Tibial nerve (tissue), 3 donors: ENCODE results near the gene LKAAEAR1.

ENCODE experiments used
- POLR2A ChIP-seq, 2 donors: fragments of 450-650 bp; IDR thresholded peaks; one replicate each; pipeline ENCODE4 v1.6.1; 2017; ENCODE audit warnings: antibody characterized with exemption in 2 of 2, mild to moderate bottlenecking in 2 of 2, moderate library complexity in 2 of 2
- TF ChIP-seq, protein P1 (sequence below), 5 experiments: fragments of 200-600 bp in 3 of 5; fragments of 450-650 bp in 2 of 5; sonication (generic) in 3 of 5; IDR thresholded peaks; one replicate each; pipeline ENCODE4 v1.5.1; 2016 to 2019; ENCODE audit warnings: antibody characterized with exemption in 5 of 5, mild to moderate bottlenecking in 3 of 5, moderate library complexity in 2 of 5

DNA sequence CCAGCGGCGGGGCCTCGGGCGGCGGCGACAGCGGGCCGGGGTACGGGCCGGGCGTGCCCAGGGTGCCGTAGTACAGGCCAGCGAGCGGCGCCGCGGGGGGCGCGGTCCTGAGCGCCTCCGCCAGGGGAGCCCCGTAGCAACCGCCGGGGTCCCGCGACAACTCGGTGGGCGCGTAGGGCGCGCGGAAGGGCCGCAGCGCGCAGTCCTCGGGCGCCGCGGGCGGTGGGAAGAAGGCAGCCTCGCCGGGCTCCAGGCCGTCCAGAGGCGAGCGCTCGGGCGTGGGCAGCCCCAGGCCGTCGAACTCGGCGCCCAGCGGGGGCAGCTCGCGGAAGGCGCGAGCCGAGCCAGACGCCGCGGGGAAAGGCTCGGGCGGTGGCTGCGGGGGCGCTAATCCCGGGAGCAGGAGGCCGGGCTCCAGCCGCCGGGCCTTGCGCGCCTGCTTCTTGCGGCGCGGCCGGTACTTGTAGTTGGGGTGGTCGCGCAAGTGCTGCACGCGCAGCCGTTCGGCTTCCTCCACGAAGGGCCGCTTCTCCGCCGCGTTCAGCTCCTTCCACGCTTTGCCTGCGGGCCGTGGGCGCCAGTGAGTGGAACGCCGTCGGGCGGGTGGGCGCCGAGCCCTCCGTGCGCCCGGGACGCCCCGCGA lies 35.7 kb downstream of the LKAAEAR1 start:
- TF ChIP-seq, protein P1, sequence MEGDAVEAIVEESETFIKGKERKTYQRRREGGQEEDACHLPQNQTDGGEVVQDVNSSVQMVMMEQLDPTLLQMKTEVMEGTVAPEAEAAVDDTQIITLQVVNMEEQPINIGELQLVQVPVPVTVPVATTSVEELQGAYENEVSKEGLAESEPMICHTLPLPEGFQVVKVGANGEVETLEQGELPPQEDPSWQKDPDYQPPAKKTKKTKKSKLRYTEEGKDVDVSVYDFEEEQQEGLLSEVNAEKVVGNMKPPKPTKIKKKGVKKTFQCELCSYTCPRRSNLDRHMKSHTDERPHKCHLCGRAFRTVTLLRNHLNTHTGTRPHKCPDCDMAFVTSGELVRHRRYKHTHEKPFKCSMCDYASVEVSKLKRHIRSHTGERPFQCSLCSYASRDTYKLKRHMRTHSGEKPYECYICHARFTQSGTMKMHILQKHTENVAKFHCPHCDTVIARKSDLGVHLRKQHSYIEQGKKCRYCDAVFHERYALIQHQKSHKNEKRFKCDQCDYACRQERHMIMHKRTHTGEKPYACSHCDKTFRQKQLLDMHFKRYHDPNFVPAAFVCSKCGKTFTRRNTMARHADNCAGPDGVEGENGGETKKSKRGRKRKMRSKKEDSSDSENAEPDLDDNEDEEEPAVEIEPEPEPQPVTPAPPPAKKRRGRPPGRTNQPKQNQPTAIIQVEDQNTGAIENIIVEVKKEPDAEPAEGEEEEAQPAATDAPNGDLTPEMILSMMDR (IDR thresholded peaks at IDR 0.05), result no peak
- TF ChIP-seq POLR2A (IDR thresholded peaks at IDR 0.05), result no peak
